ENCODE data around the gene HTRA1.

Gene HTRA1

GRCh38 chr10:122554131-122555036 lies 93.0 kb downstream of the HTRA1 start:
- no peaks in the 10 kb centered on the region for H3K36me3 ChIP-seq (ENCODE audit: insufficient read depth, low read length)
- H3K9ac ChIP-seq (ENCODE audit: low read length) = no peak overlapping the region
- no peaks in the 10 kb centered on the region for H4K20me1 ChIP-seq (ENCODE audit: insufficient read depth, low read length)
- no peak overlapping the region for H2AFZ ChIP-seq (ENCODE audit: low read length)
- H3K27me3 ChIP-seq (ENCODE audit: insufficient read depth, low read length) = no peaks in the 10 kb centered on the region
- H3F3A ChIP-seq (ENCODE audit: insufficient read depth, low read length) = no peaks in the 10 kb centered on the region
- no peaks in the 10 kb centered on the region for H3K4me1 ChIP-seq (ENCODE audit: insufficient read depth, low read length, severe bottlenecking)
- H3K79me2 ChIP-seq (ENCODE audit: insufficient read depth, low read length) = no peaks in the 10 kb centered on the region
- no peak for TF ChIP-seq CTCF (IDR thresholded peaks at IDR 0.05; ENCODE audit: low read length)
- no peak for TF ChIP-seq EZH2 (IDR thresholded peaks at IDR 0.05; ENCODE audit: borderline replicate concordance, low read length)
- H3K9me3 ChIP-seq (ENCODE audit: low read length) = no peaks in the 10 kb centered on the region
- no peak overlapping the region for H3K27ac ChIP-seq (ENCODE audit: low read depth, low read length, poor library complexity, severe bottlenecking)
- H3K4me3 ChIP-seq (ENCODE audit: low read depth, low read length, poor library complexity, severe bottlenecking) = no peak overlapping the region
- no peaks in the 10 kb centered on the region for H3K9me2 ChIP-seq (ENCODE audit: low read depth, low read length)
- H3K4me2 ChIP-seq (ENCODE audit: low read length) = no peak overlapping the region

- no peaks in the 10 kb centered on the region for H3K4me1 ChIP-seq (ENCODE audit: insufficient read depth, low read length, severe bottlenecking)
- no peaks in the 10 kb centered on the region for H3K9me3 ChIP-seq (ENCODE audit: low read length)
- no peak overlapping the region for H3K9ac ChIP-seq (ENCODE audit: low read length)
- no peaks in the 10 kb centered on the region for H3F3A ChIP-seq (ENCODE audit: insufficient read depth, low read length)
- TF ChIP-seq EZH2 (IDR thresholded peaks at IDR 0.05; ENCODE audit: borderline replicate concordance, low read length) (no peak), CTCF (IDR thresholded peaks at IDR 0.05; ENCODE audit: low read length) (no peak)
- H3K4me3 ChIP-seq (ENCODE audit: low read depth, low read length, poor library complexity, severe bottlenecking) = no peak overlapping the region
- no peak overlapping the region for H3K27ac ChIP-seq (ENCODE audit: low read depth, low read length, poor library complexity, severe bottlenecking)
- H3K9me2 ChIP-seq (ENCODE audit: low read depth, low read length) = no peaks in the 10 kb centered on the region
- H3K4me2 ChIP-seq (ENCODE audit: low read length) = no peak overlapping the region
- no peaks in the 10 kb centered on the region for H3K79me2 ChIP-seq (ENCODE audit: insufficient read depth, low read length)
- H3K27me3 ChIP-seq (ENCODE audit: insufficient read depth, low read length) = no peaks in the 10 kb centered on the region
- H3K36me3 ChIP-seq (ENCODE audit: insufficient read depth, low read length) = no peaks in the 10 kb centered on the region
- no peak overlapping the region for H2AFZ ChIP-seq (ENCODE audit: low read length)
- H4K20me1 ChIP-seq (ENCODE audit: insufficient read depth, low read length) = no peaks in the 10 kb centered on the region
Measured at GRCh38 chr10:122555442-122555841, 94.1 kb downstream of the HTRA1 start.

GRCh38 chr10:122557516-122557915 lies 96.2 kb downstream of the HTRA1 start:
- H3K36me3 ChIP-seq (ENCODE audit: insufficient read depth, low read length) = no peaks in the 10 kb centered on the region
- H3K9me2 ChIP-seq (ENCODE audit: low read depth, low read length) = no peaks in the 10 kb centered on the region
- H3K27me3 ChIP-seq (ENCODE audit: insufficient read depth, low read length) = no peaks in the 10 kb centered on the region
- TF ChIP-seq EZH2 (IDR thresholded peaks at IDR 0.05; ENCODE audit: borderline replicate concordance, low read length) (no peak), CTCF (IDR thresholded peaks at IDR 0.05; ENCODE audit: low read length) (no peak)
- H3K4me1 ChIP-seq (ENCODE audit: insufficient read depth, low read length, severe bottlenecking) = no peaks in the 10 kb centered on the region
- no peaks in the 10 kb centered on the region for H3K79me2 ChIP-seq (ENCODE audit: insufficient read depth, low read length)
- no peaks in the 10 kb centered on the region for H3F3A ChIP-seq (ENCODE audit: insufficient read depth, low read length)
- no peak overlapping the region for H2AFZ ChIP-seq (ENCODE audit: low read length)
- H4K20me1 ChIP-seq (ENCODE audit: insufficient read depth, low read length) = no peaks in the 10 kb centered on the region
- H3K4me2 ChIP-seq (ENCODE audit: low read length) = no peak overlapping the region
- H3K9ac ChIP-seq (ENCODE audit: low read length) = no peak overlapping the region
- H3K27ac ChIP-seq (ENCODE audit: low read depth, low read length, poor library complexity, severe bottlenecking) = no peak overlapping the region
- no peaks in the 10 kb centered on the region for H3K9me3 ChIP-seq (ENCODE audit: low read length)
- H3K4me3 ChIP-seq (ENCODE audit: low read depth, low read length, poor library complexity, severe bottlenecking) = no peak overlapping the region
